Prostate gland (tissue), 2 donors: ENCODE data around the gene PPP2R5E.

Source experiments
- CTCF ChIP-seq, 4 experiments: fragments of 200-600 bp in 2 of 4; fragments of 450-650 bp in 2 of 4; sonication (generic) in 2 of 4; IDR thresholded peaks; 1 replicate in 3 of 4; 2 replicates in 1 of 4; pipeline ENCODE4 v1.5.1; 2016 to 2019; ENCODE audit warnings: antibody characterized with exemption in 4 of 4, mild to moderate bottlenecking in 2 of 4, moderate library complexity in 2 of 4
- POLR2A ChIP-seq: fragments of 450-650 bp; IDR thresholded peaks from one replicate; pipeline ENCODE4 v1.6.1; 2016; ENCODE audit warnings: antibody characterized with exemption, mild to moderate bottlenecking
- POLR2AphosphoS5 ChIP-seq: sonication (generic); formaldehyde crosslinking; IDR thresholded peaks from one replicate; pipeline ENCODE4 v1.6.1; 2017; ENCODE audit warnings: antibody characterized with exemption

- TF ChIP-seq POLR2A (no peak), CTCF (IDR thresholded peaks at IDR 0.05) (no peak), POLR2AphosphoS5 (no peak)
These were observed 8.2 kb upstream of the PPP2R5E start for GRCh38 chr14:63551332-63551731.
